ENCODE measurements around the gene HTR1D. TPM values are rescaled to one million over a fixed set of nuclear protein-coding genes. Genes with fewer than 3 reads are reported as not detected.
A peak's percentile ranks its signal among the peaks of the same experiment; 100 is the strongest.

The HTR1D gene
- total and polyA plus RNA-seq, 2 donors: 0.05 to 0.11 TPM

DNA sequence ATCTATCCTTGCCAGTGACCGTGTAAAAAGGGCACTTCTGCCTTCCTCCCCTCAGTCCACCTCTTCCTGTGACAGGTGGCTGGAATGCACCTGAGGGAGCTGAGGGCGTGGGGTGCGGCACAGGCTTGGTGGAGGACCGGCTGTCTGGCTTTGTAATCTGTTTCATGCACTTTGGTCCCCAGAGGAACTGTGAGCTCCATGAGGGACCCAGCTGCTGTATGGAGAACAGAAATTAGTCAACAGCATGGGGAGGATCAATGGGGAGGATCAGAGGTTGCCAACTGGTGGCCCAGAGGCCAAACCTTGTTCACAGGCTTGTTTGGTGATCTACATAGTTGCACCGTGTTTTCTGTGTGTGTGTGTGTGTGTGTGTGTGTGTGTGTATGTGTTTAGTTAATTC is 29.7 kb downstream of the HTR1D start:
- 82% methylated on average over 5 of the region's 5 CpGs for WGBS
- Histone ChIP-seq H3K4me1 (ENCODE audit: insufficient read depth) (no peaks in the 10 kb centered on the region), H3K27ac (ENCODE audit: low read depth) (no peak overlapping the region), H3K4me3 (ENCODE audit: low read depth, low read length) (no peak overlapping the region), H3K36me3 (ENCODE audit: insufficient read depth) (no peaks in the 10 kb centered on the region)
- DNase-seq (ENCODE audit: extremely low spot score): no peak

GRCh38 chr1:23185381-23185780 is 31.9 kb downstream of the HTR1D start:
- WGBS: 84% methylated on average over 4 of the region's 4 CpGs
- Histone ChIP-seq H3K4me1 (ENCODE audit: insufficient read depth) (no peaks in the 10 kb centered on the region), H3K27ac (ENCODE audit: low read depth) (no peak overlapping the region), H3K4me3 (ENCODE audit: low read depth, low read length) (no peak overlapping the region), H3K36me3 (ENCODE audit: insufficient read depth) (no peaks in the 10 kb centered on the region)
- no peak for DNase-seq (ENCODE audit: extremely low spot score)

DNA sequence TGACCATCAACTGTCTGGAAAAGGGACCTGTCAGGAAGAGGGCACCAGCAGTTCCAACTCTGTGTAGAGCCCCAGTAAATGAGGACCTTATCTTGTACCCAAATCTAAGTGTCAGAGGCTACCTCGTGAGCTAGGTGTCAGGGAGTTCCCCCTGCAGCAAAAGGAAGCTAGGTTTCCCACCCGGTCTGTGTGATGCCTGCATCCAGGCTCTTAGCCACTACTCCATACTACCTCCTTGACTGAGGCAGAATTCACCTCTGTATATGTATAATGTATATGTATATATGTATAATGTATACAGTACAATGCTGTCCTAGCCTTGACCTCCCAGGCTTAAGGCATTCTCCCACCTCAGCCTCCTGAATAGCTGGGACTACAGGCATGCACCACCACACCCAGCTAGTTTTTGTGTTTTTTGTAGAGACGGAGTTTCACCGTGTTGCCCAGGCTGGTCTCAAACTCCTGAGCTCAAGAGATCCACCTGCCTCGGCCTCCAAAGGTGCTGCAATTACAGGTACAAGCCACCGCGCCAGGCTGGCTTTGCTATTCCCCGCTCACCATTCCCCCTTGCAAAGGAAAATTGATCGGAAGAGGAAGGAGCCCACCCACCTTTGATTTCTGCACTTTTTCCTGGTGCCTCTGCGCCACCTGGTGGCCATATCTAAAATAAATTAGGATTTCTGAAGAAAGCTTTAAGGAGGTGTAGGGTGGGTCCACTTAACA is 32.9 kb downstream of the HTR1D start:
- H3K4me1 ChIP-seq (ENCODE audit: insufficient read depth): no peaks in the 10 kb centered on the region
- H3K27ac ChIP-seq (ENCODE audit: low read depth): no peak overlapping the region
- 17% methylated on average over 10 of the region's 10 CpGs for WGBS
- no peak for DNase-seq (ENCODE audit: extremely low spot score)
- no peak overlapping the region for H3K4me3 ChIP-seq (ENCODE audit: low read depth, low read length)
- H3K36me3 ChIP-seq (ENCODE audit: insufficient read depth): no peaks in the 10 kb centered on the region

DNA sequence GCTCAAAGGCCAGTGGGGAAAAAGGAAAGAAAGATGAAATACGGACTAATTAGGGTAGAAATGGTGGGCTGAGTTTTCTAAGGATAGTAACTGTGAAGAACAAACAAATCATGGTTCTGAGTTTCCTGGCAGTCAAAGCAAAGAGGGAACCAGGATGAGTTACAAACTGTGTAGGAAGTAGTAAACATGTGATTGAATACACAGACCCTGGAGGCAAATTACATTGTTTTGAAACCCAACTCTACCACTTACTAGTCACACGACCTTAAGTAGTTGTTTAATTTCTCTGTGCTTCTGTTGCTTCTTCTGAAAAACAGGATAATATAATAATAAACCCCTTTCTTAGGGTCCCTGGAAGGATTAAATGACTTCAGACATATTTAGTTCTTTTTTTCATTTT is 37.4 kb downstream of the HTR1D start:
- H3K36me3 ChIP-seq (ENCODE audit: insufficient read depth): no peaks in the 10 kb centered on the region
- 82% methylated on average over 2 of the region's 2 CpGs for WGBS
- no peak overlapping the region for H3K4me3 ChIP-seq (ENCODE audit: low read depth, low read length)
- H3K27ac ChIP-seq (ENCODE audit: low read depth): no peak overlapping the region
- H3K4me1 ChIP-seq (ENCODE audit: insufficient read depth): no peaks in the 10 kb centered on the region
- DNase-seq (ENCODE audit: extremely low spot score): no peak

- DNase-seq (ENCODE audit: extremely low spot score): no peak
- Histone ChIP-seq H3K36me3 (ENCODE audit: insufficient read depth) (no peaks in the 10 kb centered on the region), H3K4me1 (ENCODE audit: insufficient read depth) (no peaks in the 10 kb centered on the region), H3K4me3 (ENCODE audit: low read depth, low read length) (no peak overlapping the region), H3K27ac (ENCODE audit: low read depth) (no peak overlapping the region)
- 56% methylated on average over 6 of the region's 6 CpGs for WGBS
These were observed 38.4 kb downstream of the HTR1D start for GRCh38 chr1:23178950-23179349.

DNA sequence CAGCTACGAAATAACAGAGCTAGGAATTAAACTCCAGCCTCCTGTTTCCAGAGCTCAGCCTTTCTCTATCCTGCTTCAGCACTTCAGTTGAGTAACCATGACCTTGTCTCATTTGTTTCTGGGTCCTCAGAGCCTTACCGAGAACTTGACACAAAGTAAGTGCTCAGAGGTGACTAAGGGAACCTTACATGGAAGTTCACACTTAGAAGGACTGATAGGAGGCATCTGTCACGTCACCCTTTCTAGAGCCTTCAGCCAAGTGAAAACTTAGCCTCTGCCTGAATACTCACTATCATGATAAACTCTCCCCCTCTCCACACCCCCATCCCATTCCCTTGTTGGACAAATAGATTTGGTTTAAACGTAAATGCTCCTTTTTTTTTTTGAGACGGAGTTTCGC is 38.9 kb downstream of the HTR1D start:
- no peak for DNase-seq (ENCODE audit: extremely low spot score)
- Histone ChIP-seq H3K36me3 (ENCODE audit: insufficient read depth) (no peaks in the 10 kb centered on the region), H3K4me3 (ENCODE audit: low read depth, low read length) (no peak overlapping the region), H3K4me1 (ENCODE audit: insufficient read depth) (no peaks in the 10 kb centered on the region), H3K27ac (ENCODE audit: low read depth) (no peak overlapping the region)
- WGBS: 68% methylated on average over 6 of the region's 6 CpGs

DNA sequence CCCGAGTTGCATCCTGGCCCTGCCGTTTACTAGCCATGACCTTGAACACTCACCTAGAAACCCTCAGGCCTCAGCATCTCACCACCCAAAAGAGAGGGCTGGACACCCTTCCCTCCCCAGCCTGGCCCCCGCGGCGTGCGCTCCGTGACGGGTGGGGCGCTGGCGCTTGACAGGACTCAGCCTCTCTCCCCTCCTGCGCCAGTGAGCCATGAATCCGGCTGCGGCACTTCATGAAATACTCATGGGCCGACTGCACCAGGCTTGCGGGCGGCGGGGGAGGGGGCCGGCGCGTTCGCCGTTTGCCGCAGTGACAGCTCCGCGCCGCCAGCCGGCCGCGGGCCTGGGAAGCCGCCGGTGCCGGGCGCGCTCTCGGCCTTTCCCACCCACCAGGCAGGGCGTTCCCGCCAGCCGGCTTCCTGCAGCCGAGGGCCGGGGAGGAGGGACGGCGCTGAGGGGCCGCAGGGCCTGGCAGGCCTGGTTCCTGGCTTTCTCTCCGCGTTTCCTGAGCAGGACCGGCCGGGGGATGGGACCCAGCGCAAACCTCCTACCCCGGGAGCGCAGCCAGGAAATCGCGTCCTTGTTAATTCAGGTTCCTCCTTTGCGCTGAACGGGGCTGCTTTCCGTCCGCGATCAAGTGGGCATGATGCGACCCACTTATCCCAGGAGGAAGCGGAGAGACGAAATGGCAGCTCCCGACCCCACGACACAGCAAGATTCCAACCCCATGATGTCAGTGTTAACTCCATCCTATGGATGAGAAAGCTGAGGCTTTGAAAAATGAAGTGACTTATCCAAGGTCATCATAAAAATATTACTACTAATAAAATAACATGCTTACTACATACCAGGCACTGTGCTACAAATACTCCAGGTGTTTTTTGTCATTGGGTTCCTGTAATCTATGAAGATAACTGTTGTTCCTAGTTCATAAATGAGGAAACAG is 39.6 kb downstream of the HTR1D start:
- WGBS: 1% methylated on average over 62 of the region's 62 CpGs
- Histone ChIP-seq H3K4me1 (ENCODE audit: insufficient read depth) (no peaks in the 10 kb centered on the region), H3K4me3 (ENCODE audit: low read depth, low read length) (peak overlapping the region; percentile 59), H3K27ac (ENCODE audit: low read depth) (peak overlapping the region; percentile 85), H3K36me3 (ENCODE audit: insufficient read depth) (no peaks in the 10 kb centered on the region)
- no peak for DNase-seq (ENCODE audit: extremely low spot score)

DNA sequence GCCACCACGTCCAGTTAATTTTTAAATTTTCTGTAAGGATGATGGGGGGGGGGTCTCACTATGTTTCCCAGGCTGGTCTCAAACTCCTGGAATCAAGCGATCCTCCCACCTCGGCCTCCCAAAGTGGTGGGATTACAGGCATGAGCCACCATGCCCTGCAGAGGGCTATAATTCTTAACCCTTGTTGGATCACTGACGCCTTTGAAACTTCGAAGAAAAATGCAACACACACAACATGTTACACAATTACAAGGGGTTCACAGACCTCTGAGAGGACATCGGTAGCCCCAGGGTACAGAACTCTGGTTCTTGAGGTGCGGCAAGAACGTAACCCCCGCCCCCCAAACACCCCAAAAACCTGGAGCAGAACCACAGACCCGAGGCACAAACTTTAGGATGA is 40.3 kb downstream of the HTR1D start:
- peak overlapping the region; percentile 59 for H3K4me3 ChIP-seq (ENCODE audit: low read depth, low read length)
- H3K4me1 ChIP-seq (ENCODE audit: insufficient read depth): no peaks in the 10 kb centered on the region
- H3K27ac ChIP-seq (ENCODE audit: low read depth): peak overlapping the region; percentile 59
- 40% methylated on average over 10 of the region's 10 CpGs for WGBS
- DNase-seq (ENCODE audit: extremely low spot score): no peak
- H3K36me3 ChIP-seq (ENCODE audit: insufficient read depth): no peaks in the 10 kb centered on the region

DNA sequence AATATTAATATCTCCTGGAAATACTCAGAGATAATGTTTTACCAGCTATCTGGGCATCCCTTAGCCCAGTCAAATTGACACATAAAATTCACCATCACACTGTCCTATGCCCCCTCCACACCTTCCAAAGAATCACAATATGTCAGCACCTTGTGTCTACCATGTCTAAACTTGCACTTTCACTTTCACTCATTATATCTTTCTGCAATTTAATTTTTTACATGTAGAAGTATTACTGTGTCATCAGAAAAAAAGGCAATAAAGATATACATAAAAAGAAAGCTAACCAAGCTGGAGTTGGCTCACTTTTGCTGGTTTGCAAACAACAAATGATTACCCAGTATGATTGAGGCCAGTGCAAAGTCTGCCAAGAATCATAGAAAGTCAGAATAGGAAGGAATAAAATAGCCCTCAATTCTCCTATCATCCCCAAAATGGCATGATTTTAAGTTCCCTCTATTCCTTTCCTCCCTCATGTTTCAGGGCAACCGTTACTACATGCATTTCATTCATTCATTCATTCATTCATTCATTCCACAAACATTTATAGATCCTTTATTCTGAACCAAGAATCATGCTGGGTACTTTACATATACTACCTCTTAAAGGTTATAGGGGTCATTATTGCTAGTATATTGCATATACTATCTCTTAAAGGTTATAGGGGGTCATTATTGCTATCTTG is 42.7 kb downstream of the HTR1D start:
- H3K36me3 ChIP-seq (ENCODE audit: insufficient read depth): no peaks in the 10 kb centered on the region
- H3K27ac ChIP-seq (ENCODE audit: low read depth): no peak overlapping the region
- 49% methylated on average over 1 of the region's 1 CpG for WGBS
- no peak overlapping the region for H3K4me3 ChIP-seq (ENCODE audit: low read depth, low read length)
- no peak for DNase-seq (ENCODE audit: extremely low spot score)
- no peaks in the 10 kb centered on the region for H3K4me1 ChIP-seq (ENCODE audit: insufficient read depth)

DNA sequence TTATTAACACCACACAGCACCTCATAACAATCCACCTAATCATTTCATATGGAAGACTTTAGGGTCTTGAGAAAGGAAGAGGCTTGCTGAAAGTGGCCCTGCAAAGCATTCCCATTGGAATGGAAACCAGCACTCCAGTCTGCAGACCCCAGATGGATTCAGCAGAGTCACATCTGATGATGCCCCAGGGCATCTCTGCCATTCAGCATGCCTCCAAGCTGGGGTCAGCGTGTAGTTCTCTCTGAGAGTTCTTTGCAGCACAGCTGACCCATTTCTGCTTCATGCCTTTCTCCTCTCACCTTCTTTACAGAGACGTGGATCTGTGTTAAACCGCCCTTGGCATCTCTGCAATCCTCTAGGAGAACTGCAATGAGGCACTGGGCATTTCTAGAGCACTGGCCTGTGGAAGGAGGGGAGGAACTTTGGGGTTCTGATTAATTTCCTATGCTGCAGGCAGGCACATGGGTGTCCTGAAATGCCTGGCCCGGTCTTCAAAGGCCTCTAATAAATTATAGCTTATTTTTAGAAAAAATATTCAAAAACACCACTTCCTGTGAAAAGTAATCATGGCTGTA is 46.0 kb downstream of the HTR1D start:
- no peak for DNase-seq (ENCODE audit: extremely low spot score)
- no peak overlapping the region for H3K27ac ChIP-seq (ENCODE audit: low read depth)
- no peaks in the 10 kb centered on the region for H3K4me1 ChIP-seq (ENCODE audit: insufficient read depth)
- WGBS: 45% methylated on average over 4 of the region's 4 CpGs
- no peaks in the 10 kb centered on the region for H3K36me3 ChIP-seq (ENCODE audit: insufficient read depth)
- H3K4me3 ChIP-seq (ENCODE audit: low read depth, low read length): no peak overlapping the region

- DNase-seq (ENCODE audit: extremely low spot score): no peak
- H3K4me1 ChIP-seq (ENCODE audit: insufficient read depth): no peaks in the 10 kb centered on the region
- H3K4me3 ChIP-seq (ENCODE audit: low read depth, low read length): no peak overlapping the region
- H3K36me3 ChIP-seq (ENCODE audit: insufficient read depth): no peaks in the 10 kb centered on the region
- 43% methylated on average over 5 of the region's 5 CpGs for WGBS
- H3K27ac ChIP-seq (ENCODE audit: low read depth): no peak overlapping the region
These were observed 47.5 kb downstream of the HTR1D start for GRCh38 chr1:23169727-23170335.

DNA sequence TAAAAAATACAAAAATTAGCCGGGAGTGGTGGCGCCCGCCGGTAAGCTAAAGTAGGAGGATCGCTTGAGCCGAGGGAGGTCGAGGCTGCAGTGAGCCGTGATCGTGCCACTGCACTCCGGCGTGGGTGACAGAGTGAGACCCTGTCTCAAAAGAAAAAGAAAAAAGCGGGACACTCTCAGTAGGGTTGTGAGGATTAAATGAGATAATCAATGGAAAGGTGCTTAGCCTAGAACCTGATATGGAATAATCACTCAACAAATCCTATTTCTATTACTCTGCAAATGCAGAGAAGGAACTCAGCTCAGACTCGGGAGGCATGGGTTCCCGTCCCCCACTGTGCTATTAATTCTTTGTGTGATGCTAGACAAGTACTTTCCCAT is 48.1 kb downstream of the HTR1D start:
- 48% methylated on average over 14 of the region's 14 CpGs for WGBS
- no peak overlapping the region for H3K27ac ChIP-seq (ENCODE audit: low read depth)
- H3K4me3 ChIP-seq (ENCODE audit: low read depth, low read length): no peak overlapping the region
- H3K36me3 ChIP-seq (ENCODE audit: insufficient read depth): no peaks in the 10 kb centered on the region
- no peak for DNase-seq (ENCODE audit: extremely low spot score)
- H3K4me1 ChIP-seq (ENCODE audit: insufficient read depth): no peaks in the 10 kb centered on the region
